ENCODE results near the gene HLA-DMB.

The HLA-DMB gene

DNA sequence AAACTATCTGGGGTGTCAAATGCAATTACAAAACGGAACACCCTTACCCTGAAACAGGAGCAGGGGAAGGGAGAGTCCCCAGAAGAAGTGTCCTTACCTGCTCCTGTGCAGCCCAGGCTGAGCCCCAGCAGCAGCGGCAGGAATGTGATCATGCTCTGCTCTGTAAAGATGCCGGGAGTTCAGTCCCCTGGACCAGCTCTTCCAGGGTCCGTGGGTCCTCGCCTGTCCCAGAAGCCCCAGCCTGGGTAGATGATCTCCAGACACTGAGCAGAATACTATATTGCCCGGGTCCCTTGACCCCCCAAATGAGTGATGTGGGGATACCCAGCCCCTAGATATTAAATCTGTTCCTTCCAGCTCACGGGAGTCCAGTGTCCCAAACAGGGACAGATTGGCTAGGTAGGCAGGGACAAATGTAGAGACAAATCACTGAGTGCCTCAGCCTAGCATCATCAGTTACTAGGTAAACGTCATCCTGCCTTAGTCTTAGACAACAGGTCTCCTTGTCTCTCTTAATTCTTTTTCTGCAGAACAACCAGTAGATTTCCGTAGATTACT lies at the start of gene HLA-DMB:
Gene HLA-DMB (minus strand): TSS at position 373 of the 558 bp plus-strand sequence. CDS start 221 bp downstream, at position 152.
- DNase-seq, result peak; percentile 35 to 59

- no peak for DNase-seq
Observed at GRCh38 chr6:32989368-32989767, 48.5 kb upstream of the HLA-DMB start.

- peak; percentile 89 to 94 for DNase-seq
Observed at GRCh38 chr6:32984622-32985389, 44.0 kb upstream of the HLA-DMB start.

- no peak for DNase-seq
Observed at GRCh38 chr6:32983964-32984621, 43.3 kb upstream of the HLA-DMB start.

- no peak for DNase-seq
Observed at GRCh38 chr6:32983493-32983848, 42.6 kb upstream of the HLA-DMB start.

DNA sequence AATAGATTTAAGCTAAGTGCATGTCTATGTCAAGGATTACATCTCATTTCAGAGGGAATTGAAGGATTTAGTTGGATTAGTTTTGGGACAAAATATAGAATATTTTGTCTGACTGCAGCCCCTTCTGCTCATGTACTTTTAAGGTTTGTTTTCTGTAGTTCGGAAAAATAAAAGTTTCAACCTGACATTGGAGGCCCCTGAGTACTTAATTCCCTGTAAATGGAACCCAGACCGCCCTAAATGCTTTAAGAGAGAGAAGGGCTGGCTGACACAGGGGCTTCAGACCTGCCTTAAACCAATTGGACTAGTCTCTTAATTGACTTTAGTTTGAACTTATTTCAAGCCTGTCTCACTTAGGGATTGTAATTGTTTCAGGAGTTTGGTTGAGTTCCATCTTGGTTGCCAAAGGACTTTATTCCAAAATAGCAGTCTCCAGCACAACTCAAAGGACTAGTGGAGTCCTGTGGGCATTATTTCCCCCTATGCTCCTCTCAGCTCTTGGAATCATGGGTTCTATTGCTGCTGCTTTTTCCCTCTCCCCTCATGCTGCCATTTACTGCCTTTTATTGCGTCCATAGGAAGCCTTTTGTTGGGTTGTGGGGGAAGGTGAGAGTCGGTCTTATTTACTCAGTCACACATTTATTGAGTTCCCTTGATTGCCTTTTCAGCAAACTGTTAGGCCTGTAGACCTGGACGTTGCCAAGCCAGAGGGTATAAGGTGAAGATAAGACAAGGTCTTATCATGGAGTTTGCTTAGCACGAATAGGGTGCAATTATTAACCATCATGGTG lies 42.1 kb upstream of the HLA-DMB start:
- DNase-seq, result no peak

DNA sequence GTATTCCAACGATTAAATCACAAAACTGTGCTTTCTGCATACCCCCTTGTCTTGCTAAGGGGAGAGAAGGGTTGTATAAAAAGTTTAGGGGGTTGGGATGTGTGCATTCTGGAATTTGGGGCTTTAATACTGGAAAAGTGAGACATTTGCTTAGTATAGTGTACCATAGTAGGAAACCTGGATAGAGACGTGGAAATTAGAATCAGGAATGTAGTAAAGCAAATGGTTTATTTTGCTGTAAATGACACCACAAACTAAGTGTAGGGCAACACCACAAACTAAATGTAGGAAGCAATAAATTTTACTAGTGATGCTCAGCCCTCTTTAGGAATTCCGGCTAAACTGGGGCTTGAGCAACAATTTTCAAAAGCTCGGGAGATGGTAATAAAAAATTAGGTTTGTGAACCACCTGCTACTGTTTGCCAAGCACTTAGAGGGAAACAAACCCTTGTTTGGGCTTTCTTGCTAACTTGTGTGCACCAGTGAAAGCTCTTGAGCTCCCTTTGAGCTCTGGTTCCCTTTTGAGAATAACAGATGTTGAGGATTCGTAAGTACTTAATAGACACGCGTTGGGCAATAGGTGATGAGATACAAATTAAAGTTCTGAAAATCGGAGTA lies 41.4 kb upstream of the HLA-DMB start:
- DNase-seq, result no peak

- no peak for DNase-seq
Observed at GRCh38 chr6:32980488-32981038, 39.7 kb upstream of the HLA-DMB start.

GRCh38 chr6:32979720-32980487 lies 39.1 kb upstream of the HLA-DMB start:
- no peak for DNase-seq

DNA sequence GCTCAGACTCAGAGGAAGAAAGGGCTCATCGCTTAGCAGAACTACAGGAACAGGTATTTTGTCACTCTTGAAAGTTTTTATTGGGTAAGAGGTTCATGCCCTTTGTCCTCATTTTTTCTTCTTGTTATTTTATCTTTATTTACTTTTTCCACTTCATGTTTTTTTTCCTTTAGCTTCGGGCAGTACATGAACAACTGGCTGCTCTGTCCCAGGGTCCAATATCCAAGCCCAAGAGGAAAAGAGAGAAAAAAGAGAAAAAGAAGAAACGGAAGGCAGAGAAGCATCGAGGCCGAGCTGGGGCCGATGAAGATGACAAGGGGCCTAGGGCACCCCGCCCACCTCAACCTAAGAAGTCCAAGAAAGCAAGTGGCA lies 37.1 kb upstream of the HLA-DMB start:
- no peak for DNase-seq

DNA sequence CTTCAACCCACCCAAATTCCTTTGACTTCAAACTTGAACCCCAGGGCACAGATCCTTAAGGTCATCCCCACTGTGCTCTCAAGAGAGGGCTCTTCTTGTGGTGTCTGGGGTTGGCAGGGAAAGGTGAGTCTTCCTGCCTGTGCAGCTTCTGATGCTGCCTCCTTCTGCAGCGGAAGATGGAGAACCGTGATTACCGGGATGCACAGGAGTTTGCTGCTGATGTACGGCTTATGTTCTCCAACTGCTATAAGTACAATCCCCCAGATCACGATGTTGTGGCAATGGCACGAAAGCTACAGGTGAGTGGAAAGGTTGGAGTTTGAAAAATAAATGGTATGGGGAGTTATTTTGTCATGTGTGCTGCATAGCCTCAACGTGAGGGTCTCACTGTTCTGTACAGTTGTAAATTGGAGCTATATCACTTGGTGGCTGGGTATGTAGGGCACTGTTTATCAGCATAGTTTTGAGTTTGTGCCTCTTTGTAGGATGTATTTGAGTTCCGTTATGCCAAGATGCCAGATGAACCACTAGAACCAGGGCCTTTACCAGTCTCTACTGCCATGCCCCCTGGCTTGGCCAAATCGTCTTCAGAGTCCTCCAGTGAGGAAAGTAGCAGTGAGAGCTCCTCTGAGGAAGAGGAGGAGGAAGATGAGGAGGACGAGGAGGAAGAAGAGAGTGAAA lies 36.6 kb upstream of the HLA-DMB start:
- DNase-seq, result no peak

DNA sequence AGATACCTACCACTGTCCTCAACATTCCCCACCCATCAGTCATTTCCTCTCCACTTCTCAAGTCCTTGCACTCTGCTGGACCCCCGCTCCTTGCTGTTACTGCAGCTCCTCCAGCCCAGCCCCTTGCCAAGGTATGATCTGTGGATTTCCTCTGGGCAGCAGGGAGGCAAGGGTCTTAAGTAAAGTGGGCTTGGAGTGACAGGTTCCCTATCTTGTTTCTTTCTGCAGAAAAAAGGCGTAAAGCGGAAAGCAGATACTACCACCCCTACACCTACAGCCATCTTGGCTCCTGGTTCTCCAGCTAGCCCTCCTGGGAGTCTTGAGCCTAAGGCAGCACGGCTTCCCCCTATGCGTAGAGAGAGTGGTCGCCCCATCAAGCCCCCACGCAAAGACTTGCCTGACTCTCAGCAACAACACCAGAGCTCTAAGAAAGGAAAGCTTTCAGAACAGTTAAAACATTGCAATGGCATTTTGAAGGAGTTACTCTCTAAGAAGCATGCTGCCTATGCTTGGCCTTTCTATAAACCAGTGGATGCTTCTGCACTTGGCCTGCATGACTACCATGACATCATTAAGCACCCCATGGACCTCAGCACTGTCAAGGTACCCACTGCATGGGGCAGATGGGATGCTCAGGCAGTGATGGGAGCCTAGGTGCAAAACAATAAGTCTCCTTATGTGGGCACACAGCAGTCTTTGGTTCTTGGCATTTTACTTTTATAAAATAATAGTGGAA lies 35.7 kb upstream of the HLA-DMB start:
- DNase-seq, result no peak

DNA sequence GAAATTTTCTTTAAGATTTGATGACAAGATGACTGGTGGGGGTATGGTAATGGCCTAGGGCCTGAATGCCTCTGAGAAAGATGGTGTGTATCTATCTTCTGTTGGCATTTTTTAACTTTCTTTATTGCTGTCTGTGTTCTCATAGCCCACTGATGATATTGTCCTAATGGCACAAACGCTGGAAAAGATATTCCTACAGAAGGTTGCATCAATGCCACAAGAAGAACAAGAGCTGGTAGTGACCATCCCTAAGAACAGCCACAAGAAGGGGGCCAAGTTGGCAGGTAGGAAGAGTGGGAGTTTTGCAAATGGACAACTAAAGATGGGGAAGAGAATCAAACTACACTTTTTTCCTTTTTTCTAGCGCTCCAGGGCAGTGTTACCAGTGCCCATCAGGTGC lies 35.1 kb upstream of the HLA-DMB start:
- no peak for DNase-seq

GRCh38 chr6:32974541-32975308 lies 33.9 kb upstream of the HLA-DMB start:
- DNase-seq, result no peak

GRCh38 chr6:32974016-32974333 lies 33.1 kb upstream of the HLA-DMB start:
- peak in 1 of 2 donors; percentile 25 for DNase-seq

- peak; percentile 52 to 62 for DNase-seq
Observed at GRCh38 chr6:32973144-32974015, 32.6 kb upstream of the HLA-DMB start.

DNA sequence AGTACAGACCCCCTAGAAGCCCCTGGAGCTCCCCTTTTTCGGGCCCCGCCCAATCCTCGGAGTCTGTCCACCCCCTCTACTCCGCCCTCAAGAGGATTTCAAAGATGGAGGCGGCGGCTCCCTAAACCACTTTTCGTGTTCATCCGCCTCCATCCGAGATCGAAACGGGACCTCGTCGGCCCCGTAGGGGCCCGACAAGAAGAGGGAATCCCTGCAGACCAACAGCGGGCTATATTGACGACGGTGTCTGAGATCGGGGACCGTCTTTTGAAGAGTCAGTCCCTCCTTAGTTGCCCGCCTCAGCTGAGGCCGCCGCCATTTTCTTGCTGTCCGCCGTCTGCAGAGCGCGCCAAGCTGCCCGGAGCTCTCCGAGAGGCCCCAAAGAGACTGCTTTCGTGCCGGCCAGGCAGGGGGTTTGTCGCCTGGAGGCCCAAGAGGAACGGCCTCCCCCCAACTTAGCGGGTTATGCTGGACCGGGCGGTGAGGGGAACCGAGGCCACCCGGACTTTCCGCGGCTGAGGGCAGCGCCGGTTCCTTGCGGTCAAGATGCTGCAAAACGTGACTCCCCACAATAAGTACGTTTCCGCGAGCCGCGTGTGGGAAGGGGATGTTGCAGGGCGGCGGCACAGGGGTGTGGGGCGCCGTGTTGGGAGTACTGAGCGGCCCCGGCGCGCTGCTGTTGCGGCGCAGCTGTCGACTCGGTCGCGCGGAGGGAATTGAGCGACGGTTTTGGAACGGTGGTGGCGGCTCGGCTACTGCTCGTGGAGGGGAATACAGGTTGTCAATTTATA lies 31.7 kb upstream of the HLA-DMB start:
- peak; percentile 63 to 66 for DNase-seq
